Stimulated activated naive CD8-positive, alpha-beta T cell treated with anti-CD3 and anti-CD28 coated beads, Interleukin-15, Interleukin-2, amounts not matched to agents 100 U/mL and 50 U/mL, for 24 hours (primary cell): ENCODE measurements around the gene SLITRK5.

ENCODE experiments used
- ATAC-seq: fragments of 150-1000 bp; cut with Tn5 transposase; one replicate; pipeline ENCODE4 v1.10.0; 2021
- DNase-seq: peaks from one replicate; pipeline ENCODE4 v3.0.0; 2021

The SLITRK5 gene

DNA sequence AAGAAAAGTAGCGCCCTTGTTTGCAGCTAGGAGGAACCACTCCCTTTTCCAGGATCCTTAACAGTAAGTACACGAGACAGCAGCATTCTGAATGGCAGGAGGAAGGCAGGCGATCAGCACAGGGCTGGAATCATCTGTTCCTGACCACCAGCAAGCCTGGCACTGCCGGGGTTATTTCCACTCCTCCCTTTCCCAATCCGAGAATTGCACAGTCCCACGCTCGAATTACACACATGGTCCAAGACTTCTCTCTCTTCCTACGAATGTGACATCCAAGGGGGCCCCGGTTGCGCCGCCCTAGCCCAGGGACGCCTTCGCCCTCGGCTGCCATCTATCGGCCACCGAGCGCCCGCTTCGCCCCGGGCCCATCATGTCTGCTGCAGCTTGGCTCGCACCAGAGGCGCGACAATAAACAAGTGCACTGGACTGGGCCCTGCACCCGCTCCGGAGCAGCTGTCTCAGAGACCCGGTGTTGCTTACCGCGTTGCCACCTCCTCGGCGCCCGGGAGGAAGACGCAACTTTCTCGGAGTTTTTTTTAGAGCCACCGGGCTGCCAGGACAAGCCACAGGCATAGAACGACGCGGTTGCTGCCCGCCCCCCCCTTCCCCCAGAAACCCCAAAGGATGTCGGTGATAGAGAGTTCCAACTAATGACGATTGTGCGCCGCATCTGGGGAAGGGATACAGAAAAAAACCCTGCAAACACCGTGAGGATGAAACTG lies at the start of gene SLITRK5:
SLITRK5 (plus strand) TSS at position 341 of the 722 bp plus-strand sequence. CDS start 4,018 bp downstream, outside the sequence.
- DNase-seq = peak; percentile 74
- ATAC-seq = peak; percentile 95

GRCh38 chr13:87622971-87623370 lies 48.2 kb upstream of the SLITRK5 start:
- DNase-seq (no peak), ATAC-seq (no peak)

DNA sequence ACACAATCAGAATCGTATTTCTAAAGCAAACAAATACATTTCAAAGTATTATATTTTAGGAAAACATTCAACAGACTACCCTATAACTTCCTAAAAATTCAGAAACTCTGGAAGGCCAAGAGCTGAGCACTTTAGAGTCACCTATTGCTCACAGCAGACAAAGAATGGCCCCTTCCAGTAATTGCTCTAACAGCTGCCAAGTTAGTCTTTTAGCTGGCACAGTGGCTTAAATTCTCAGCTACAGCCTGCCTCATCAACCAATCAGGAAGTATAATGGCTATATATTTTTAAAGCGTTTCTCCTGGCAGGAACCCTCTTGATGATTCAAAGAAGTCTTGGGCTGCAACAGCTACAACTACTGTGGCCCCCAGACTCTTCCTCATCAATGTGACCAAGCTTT lies 14.9 kb upstream of the SLITRK5 start:
- DNase-seq = no peak
- no peak for ATAC-seq

DNA sequence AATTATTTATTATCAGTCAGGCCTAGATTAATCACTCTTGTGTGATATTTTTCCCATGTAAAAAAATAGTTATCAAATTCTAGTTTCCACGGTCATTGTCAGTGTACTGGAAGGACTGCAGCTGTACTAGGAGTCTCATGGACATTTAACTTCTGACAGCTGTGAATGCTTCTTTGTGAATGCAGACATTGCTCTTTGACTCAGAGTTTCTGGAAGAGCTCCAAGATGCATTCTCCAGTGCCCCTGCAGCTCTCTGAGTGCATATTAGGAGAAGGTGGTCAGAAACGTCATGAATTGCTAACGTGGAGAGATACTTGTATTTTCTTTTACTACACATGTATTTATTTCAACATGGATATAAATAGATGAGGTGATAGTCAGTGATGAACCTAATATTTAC lies 9.7 kb upstream of the SLITRK5 start:
- ATAC-seq (no peak), DNase-seq (no peak)

- no peak for DNase-seq
- no peak for ATAC-seq
Observed at GRCh38 chr13:87666831-87667230, 4.3 kb upstream of the SLITRK5 start.

GRCh38 chr13:87667686-87668085 lies 3.5 kb upstream of the SLITRK5 start:
- DNase-seq (no peak), ATAC-seq (no peak)

GRCh38 chr13:87669379-87669978 lies 1.7 kb upstream of the SLITRK5 start:
- ATAC-seq (no peak), DNase-seq (no peak)

DNA sequence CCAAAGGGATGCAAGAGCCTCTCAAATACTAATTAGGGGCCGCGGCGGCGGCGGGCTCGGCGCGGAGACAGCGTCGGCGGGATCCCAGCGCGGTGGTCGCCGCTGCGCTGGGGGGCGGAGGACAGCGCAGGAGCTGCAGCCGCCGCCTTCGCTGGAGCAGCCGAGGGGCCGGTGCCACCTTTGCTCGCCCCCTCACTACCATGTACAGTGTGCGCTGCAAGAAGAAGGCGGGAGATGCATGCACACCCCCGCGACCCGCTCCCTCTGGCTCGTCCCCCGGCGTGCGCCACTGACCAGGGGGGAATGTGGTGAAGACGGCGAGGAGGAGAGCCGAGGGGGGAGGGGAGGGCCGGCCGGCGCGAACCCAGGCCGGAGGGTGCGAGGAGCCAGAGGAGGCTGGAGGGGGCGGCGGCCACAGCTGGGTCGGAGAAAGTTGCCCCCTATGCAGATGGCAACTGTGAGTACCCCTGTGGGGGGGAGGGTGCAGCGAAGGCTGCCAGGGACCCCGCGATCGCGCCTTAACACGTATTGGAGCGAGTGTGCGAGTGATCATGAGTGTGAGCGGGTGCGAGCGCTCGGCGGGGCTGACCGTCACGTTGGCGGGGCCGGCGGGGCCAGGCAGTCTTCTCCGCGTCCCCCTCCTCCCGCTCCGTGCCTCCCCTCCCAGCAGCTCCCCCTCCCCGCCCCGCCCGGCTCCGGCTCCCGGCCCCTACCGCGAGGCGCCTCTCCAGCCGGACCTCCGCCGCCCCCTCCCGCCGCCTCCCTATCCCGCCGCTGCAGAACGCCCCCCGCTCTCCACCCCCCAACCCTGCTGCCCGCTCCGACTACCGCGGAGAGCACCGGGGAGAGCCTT lies 808 bp downstream of the SLITRK5 start:
- no peak for ATAC-seq
- DNase-seq = peak; percentile 6

DNA sequence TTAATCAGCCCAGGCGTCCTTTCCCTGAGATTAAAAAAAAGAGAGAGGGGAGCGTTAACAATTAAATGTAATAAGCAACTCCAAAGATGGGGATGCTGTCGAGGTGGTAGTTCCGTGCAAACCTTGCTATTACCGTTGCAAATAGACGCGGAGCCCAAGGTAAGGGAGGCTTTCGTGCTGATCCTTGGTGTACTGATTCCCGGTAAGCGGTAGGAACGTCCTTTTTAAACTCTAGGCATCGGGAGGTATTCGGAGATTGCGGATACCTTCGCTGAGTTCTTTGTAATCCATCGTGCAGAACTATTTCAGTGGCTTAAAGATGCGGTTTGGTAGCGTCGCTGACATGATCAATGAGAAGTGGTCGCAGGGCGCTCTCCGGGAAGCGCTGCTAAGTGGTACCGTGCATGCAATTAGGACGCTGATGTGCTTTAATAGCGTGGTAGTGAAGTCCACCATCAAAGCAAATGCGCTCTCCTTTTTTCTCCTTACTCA lies 3.1 kb downstream of the SLITRK5 start:
- ATAC-seq = no peak
- no peak for DNase-seq

DNA sequence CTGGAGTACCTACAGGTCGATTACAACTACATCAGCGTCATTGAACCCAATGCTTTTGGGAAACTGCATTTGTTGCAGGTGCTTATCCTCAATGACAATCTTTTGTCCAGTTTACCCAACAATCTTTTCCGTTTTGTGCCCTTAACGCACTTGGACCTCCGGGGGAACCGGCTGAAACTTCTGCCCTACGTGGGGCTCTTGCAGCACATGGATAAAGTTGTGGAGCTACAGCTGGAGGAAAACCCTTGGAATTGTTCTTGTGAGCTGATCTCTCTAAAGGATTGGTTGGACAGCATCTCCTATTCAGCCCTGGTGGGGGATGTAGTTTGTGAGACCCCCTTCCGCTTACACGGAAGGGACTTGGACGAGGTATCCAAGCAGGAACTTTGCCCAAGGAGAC lies 4.7 kb downstream of the SLITRK5 start:
- ATAC-seq (no peak), DNase-seq (no peak)

GRCh38 chr13:87676254-87677042 lies 5.3 kb downstream of the SLITRK5 start:
- DNase-seq = no peak
- ATAC-seq = no peak

GRCh38 chr13:87677043-87677495 lies 5.9 kb downstream of the SLITRK5 start:
- no peak for DNase-seq
- ATAC-seq = no peak

- DNase-seq = peak; percentile 10
Observed at GRCh38 chr13:87677496-87678371, 6.6 kb downstream of the SLITRK5 start.

DNA sequence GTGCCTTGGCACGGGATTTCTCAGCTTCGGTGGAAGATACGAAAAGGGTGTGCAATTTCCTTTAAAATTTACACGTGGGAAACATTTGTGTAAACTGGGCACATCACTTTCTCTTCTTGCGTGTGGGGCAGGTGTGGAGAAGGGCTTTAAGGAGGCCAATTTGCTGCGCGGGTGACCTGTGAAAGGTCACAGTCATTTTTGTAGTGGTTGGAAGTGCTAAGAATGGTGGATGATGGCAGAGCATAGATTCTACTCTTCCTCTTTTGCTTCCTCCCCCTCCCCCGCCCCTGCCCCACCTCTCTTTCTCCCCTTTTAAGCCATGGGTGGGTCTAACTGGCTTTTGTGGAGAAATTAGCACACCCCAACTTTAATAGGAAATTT lies 7.2 kb downstream of the SLITRK5 start:
- DNase-seq (no peak), ATAC-seq (no peak)

More at GRCh38 chr13:87677496-87678371, 6.6 kb downstream of the SLITRK5 start:
- ATAC-seq = no peak

GRCh38 chr13:87680298-87680697 lies 9.1 kb downstream of the SLITRK5 start:
- ATAC-seq = no peak

DNA sequence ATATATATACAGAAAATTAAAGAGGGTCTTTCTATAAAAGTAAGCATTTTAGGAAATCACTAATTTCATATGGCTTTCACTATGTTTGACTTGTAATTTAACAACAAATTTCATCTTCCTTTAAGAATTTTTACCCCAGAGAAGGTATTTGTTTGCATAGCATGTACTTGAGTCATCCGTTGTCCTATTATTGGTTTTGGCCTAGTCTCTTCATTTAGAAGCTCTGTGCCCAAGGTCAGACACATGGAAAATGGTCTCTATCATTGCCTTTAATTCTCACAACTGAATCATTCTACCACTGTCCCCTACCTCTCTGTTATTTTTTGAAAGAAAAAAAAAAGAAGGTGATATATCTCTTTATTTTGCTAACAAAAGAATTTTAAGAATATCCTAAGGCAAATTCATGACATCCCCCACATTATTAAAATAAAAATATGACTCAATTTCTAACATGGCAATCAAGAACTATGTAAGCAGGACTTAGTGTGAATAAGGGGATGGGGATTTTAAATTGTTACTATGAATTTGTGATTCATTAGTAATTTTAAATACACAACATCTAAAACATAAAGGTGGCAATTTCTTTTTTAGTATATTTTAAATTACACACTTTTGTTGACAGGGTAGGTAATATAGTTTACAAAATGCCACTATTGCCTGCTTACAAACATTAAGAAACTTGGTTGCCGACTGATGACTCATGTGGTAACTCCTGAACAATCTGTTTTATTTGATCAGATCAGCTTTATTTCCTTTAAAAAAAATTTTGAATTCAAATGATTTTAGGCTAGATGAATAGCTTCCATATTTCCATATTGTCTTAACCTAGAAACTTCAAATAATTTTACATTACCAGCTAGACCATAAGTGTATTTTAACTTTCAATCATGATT lies 13.9 kb downstream of the SLITRK5 start:
- DNase-seq (no peak), ATAC-seq (no peak)

More at GRCh38 chr13:87680298-87680697, 9.1 kb downstream of the SLITRK5 start:
- no peak for DNase-seq

- no peak for DNase-seq
- no peak for ATAC-seq
Observed at GRCh38 chr13:87696458-87696857, 25.3 kb downstream of the SLITRK5 start.

- ATAC-seq (no peak), DNase-seq (no peak)
Observed at GRCh38 chr13:87698268-87698667, 27.1 kb downstream of the SLITRK5 start.

DNA sequence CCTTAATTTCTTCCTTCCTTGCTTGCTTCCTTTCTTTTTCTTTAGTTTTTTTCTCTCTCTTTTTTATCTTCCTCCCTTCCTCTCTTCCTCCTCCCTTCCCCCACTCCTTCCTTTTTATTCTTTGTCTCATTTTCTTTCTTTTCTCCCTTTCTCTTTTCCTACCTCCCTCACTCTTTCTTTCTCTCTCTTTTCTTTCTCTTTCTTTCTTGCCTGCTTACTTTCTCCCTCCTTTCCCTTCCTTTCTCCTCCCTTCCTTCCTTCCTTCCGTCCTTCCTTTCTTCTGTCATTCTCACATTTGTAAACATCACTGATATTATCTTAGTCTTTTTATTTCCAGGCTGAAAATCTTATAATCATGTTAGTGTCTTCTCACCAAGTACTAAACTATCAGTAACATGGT lies 38.8 kb downstream of the SLITRK5 start:
- no peak for ATAC-seq

GRCh38 chr13:87712012-87712411 lies 40.8 kb downstream of the SLITRK5 start:
- ATAC-seq (no peak), DNase-seq (no peak)

More for the DNA sequence above, 38.8 kb downstream of the SLITRK5 start:
- DNase-seq = no peak
